Fibroblast of lung (primary cell): Measurements from ENCODE around the gene IKBKE.

Experiments
- CTCF ChIP-seq, 2 donors: IDR thresholded peaks in 1 of 2; conservative IDR thresholded peaks in 1 of 2; 1 replicate in 1 of 2; 2 replicates in 1 of 2; pipeline ENCODE4 v1.5.1; 2011 to 2012; ENCODE audit warnings: low read length in 2 of 2, control low read depth in 1 of 2, inconsistent platforms in 1 of 2, low read depth in 1 of 2, mild to moderate bottlenecking in 1 of 2
- EZH2 ChIP-seq: IDR thresholded peaks from 2 replicates; pipeline ENCODE4 v1.5.1; 2012; ENCODE audit warnings: low read length, control low read depth, mild to moderate bottlenecking; ENCODE audit errors: missing control alignments

DNA sequence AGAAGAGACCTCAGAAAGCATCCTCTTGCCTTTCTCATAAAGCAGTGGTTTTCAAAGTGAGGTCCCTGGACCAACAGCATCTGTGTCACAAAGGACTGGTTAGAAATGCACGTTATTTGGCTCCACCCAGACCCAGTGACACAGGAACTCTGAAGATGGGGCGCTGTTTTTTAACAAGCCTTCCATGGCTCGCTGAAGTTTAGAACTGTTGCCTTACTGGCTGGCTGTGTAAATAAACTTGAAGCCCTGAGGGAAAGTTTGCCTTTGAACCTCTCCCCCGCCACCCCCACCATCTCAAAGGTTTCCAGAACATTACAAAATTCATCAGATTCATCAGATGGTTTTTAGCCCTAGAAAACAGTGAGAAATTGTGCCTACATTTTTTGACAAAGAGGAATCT is 21.8 kb upstream of the IKBKE start:
- TF ChIP-seq CTCF (conservative IDR thresholded peaks at IDR 0.05 in 1 of 2, IDR thresholded peaks at IDR 0.05 in 1 of 2; ENCODE audit: low read depth in 1 of 2, low read length in 2 of 2): no peak
- TF ChIP-seq EZH2: no peak
